NCI-H526 (cell line): Measurements from ENCODE around the gene ABCA4.
A peak's percentile ranks its signal among the peaks of the same experiment; 100 is the strongest.

ENCODE experiments used
- DNase-seq, 2 experiments: peaks; one replicate each; lab custom pipeline; 2025; lab: John Stamatoyannopoulos, UW

The ABCA4 gene

DNA sequence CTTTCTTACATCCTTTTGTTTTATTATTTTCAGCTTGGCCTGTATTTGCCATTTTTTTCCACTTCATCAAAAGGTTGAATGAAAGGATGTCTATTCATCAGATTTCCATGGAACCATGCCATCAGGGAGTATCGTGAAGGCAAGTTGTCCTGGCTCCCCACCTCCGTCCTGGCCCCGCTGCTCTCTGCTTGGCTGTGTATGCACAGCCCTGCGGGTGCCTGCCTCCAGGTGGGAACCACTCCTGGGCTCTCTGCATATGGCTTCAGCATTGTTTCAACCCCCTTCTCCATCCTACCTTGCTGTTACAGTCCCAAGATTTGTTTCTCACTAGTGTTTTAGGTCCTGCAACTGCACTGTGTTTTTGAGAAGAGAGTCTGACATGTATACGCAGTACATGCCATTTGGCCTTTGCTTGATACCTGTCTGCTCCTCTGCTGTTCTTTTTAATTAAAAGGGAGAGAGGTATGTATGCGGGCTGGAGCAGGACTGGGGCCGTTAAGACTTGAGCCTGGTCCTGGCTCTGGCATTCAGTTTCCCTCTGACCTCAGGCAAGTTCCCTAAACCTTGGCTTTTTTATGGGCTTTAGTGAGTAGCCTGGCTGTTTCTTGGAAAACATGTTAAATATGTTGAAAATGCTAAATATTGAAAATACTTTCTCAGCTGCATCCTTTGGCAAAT lies 141.8 kb downstream of the ABCA4 start:
- DNase-seq = no peak

DNA sequence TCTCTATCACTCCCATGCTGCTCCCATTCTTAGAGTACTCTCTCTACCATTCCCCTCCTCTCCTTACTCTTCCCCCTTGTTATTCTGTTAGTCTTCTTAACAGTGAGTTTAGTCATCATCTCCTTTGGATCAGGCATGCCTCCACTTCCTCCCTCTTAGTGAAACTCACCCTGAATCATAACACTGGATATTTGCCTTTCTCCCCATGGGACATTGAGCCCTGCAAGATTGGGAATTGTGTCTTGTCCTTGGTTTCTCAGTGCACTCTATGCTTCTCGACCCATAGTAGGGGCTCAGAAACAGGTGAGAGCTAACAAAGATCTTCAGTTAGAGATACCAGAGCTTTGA lies 143.4 kb downstream of the ABCA4 start:
- no peak for DNase-seq

GRCh38 chr1:93976711-93977597 lies 144.0 kb downstream of the ABCA4 start:
- DNase-seq = peak; percentile 91 to 94

DNA sequence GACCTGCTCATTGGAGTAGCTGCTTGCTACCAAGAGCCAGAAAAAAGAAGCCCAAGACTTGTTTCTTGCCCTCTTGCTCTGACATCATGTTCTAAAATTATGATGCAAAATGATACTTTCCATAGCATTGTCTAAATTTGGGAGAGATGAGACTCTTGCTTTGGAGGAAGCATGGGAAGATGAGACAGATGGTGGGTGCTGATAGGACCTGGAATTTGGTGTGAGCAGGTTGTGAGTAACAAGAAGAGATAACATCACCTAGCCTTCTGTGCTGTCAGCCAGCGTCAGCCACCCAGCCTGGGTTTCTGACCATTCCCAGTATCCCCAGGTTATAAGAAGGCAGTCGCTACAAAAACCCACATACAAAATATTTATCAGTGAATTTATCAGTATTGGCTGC lies 144.7 kb downstream of the ABCA4 start:
- no peak for DNase-seq

DNA sequence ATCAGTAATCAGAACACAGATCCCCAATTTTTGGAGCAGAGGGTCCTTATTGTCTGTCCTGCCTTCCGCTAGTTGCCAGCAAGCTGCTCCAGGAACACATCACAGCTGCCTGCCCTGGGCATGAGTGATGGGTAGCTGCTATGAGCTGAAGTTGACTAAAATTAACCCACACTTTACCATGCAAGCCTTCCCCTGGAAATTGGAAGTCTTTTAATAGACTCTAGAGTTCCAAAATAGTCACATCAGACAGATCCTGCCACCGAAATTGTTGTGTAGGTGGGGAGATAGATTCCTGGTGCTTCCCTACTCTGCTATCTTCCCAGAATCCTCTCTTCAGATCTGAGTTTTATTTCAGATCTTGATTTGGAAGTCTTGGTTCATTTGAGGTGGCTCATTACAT lies 148.6 kb downstream of the ABCA4 start:
- no peak for DNase-seq

DNA sequence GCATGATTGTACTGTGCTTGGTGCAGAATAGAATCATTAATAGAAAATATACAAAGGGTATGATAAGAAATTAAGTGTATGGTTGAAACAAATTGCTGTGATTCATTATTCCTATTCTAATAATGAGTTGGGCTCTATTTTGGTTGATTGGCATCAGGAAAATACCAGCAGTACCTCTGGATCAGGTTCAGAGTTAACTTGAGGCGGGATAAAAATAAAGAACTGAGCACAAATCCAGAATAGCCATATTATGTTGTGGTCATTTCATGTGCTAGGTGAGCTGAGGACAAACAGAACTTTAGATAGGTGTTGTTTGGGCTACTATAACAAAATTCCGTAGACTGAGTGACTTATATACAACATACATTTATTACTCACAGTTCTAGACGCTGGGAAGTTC lies 151.1 kb downstream of the ABCA4 start:
- DNase-seq = no peak

DNA sequence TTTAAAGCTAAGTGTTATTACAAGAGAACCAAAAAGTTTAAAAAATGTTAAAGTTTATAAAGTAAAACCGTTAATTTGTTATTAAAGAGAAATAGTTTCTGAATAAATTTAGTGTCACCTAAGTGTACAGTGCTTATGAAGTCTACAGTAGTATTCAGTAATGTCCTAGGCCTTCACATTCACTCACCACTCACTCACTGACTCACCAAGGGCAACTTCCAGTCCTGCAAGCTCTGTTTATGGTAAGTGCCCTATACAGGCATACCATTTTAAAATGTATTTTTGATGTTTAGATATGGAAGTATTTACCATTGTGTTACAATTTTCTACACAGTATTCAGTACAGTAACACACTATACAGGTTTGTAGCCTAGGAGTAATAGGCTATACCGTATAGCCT lies 151.6 kb downstream of the ABCA4 start:
- DNase-seq = no peak

DNA sequence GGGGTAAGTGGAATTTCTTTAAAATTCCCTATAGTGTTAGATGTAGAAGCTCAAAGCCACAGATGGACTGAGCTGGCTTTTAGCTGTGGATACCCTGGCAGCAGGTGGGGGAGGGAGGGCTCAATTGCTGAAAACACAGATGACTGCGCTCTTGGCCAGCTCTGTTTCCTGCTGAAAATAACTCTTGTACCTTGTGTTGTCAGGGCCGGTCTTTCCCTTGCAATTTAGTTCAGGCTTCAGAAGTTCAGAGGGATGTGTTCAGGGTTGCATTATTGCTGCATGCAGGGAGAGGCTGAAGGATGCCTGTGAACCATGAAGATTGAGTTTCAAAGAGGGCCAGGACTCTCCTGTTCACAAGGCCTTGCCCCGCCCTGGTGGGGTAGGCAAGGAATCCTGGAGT lies 153.6 kb downstream of the ABCA4 start:
- no peak for DNase-seq

DNA sequence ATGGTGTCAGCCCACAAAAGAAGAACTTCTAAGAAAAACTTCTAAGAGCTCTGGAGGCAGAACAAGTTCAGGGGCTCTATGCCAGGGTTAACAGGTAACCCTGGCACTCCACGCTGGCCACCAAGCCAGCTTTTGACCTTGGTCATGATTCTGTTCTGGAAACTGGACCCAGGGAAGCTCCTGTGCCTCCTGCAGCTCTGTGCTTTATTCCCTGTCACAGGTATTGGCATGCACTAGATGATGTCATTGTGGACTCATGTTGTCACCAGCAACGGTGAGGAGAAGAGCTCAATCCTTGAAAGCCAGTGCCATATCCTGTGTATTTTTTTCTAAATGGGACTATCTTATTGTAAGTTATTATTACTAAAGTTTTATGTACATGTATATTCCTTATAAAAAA lies 155.1 kb downstream of the ABCA4 start:
- DNase-seq = no peak

GRCh38 chr1:93965256-93965655 lies 155.7 kb downstream of the ABCA4 start:
- no peak for DNase-seq

- no peak for DNase-seq
Measured at GRCh38 chr1:93964777-93965200, 156.2 kb downstream of the ABCA4 start.

GRCh38 chr1:93964096-93964776 lies 156.7 kb downstream of the ABCA4 start:
- DNase-seq = no peak

DNA sequence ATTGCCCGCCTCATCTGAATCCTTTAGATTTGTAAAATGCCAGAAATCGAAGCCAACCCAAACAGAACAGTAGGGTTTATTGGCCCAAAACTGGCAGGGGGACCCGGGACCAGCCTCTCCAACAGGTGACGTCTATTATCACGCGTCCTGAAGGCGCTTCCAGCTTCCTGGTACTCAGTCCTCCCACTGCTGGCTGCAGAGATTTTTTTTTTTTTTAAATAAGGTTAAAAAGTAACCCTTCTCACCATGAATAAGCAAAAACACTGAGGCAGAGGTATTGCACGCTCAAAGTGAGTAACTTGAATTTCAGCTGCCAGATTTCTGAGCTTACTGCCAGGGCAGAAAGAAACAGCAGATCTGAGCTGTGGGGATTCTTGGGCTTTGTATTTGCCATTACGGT lies 157.4 kb downstream of the ABCA4 start:
- no peak for DNase-seq

- DNase-seq = no peak
Measured at GRCh38 chr1:93961906-93962305, 159.0 kb downstream of the ABCA4 start.

GRCh38 chr1:93961443-93961842 lies 159.5 kb downstream of the ABCA4 start:
- no peak for DNase-seq

DNA sequence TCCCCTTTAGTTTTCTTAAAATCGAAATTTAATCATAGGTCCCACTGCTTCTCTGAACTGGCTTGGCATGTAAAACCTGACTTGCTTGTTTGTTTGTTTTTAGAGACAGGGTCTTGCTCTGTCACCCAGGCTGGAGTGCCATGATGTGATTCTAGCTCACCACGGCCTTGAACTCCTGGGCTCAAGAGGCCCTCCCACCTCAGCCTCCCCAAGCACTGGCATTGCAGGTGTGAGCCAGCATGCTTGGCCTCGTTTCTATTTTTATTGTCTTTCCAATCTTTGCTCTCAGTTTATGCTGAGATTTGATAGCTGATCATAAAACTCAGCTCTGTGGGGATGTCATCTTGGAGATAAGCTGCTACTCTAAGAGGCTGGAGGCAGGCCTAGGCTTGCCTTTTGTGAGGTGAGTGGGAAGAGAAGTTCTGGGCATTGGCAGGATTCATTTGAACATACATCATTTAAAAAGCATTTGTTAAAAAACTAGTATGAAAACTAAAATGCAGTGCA lies 160.3 kb downstream of the ABCA4 start:
- DNase-seq = peak in 1 of 2 experiments; percentile 8

- no peak for DNase-seq
Measured at GRCh38 chr1:93959413-93959812, 161.5 kb downstream of the ABCA4 start.

DNA sequence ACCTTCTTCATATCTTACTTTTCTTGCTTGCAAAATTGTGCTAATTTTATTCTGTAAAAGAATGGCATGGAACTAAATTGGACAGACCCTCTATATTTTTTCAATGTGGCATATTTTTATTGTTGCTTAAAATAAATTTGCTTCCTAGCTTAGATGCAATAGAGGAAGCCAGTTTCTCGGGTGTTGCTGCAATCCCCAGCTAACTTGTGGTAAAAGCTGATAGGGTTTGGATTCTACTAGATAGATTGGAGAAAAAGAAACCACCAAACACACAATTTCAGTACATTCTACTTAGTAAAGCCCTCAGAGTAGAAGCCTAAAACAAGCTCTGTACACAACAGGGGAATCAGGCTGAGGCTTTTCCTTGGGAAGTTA lies 162.2 kb downstream of the ABCA4 start:
- no peak for DNase-seq

DNA sequence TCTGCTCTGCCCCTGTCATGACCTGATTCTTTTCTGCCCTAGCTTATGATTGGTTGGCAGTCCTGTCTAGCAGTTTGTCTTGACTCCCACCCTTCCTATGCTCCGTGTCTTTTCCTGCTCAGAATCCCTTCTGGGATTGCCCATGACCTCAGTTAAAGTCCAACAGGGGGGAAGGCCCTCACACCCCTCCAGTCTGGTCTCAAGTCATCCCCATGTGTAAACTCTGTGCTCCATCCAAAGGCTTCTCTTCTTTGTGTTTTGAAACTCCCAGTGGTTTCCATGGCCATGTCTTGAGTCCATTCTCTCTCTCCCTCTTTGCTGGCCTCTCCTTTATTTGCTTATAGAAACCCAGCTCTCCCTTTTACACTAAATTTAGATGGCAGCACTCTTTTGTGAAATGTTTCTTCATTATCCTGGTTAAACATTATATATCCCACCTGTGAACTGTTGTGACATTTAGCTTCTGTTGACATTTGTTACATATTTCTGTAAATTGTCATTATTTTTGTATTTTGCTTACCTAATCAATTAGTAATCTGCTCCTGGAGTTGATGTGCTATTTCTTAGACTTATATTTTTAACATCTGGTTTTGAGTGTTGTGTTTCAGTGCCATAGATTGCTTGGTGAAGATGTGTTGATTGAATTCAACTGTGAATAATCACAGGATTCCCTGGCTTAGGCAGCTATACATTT lies 162.8 kb downstream of the ABCA4 start:
- no peak for DNase-seq

DNA sequence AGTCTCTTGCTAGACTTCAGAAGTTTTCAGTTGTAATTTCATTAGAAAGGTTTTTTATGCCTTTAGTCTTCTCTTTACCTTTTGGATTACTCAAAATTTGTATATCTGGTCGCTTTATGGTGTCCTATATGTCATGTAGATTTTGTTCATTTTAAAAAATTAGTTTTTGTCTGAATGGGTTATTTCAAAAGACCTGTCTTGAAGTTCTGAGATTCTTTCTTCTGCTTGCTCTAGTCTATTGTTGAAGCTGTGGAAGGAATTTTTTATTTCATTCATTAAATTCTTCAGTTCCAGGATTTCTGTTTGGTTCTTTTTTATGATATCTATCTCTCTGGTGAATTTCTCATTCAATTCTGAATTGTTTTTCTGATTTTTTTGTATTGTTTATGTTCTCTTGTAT lies 165.2 kb downstream of the ABCA4 start:
- DNase-seq = no peak

DNA sequence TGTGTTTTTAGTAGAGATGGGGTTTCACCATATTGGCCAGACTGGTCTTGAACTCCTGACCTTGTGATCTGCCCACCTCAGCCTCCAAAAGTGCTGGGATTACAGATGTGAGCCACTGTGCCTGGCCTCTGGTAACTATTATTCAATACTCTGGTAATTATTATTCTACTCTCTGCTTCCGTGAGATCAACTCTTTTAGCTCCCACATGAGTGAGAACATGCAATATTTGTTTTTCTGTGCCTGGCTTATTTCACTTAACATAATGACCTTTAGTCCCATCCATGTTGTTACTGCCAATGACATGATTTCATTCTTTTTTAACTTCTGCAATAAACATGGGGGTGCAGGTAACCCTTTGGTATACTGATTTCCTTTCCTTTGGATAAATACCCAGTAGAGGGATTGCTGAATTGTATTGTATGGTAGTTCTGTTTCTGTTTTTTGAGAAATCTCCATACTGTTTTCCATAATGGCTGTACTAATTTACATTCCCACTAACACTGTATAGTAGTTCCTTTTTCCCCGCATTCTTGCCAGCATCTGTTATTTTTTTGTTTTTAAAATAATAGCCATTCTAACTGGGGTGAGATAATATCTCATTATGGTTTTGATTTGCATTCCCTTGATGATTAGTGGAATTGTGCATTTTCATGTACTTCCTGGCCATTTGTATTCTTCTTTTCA lies 173.8 kb downstream of the ABCA4 start:
- peak in 1 of 2 experiments; percentile 17 for DNase-seq
